K562 (cell line): ENCODE measurements around the gene SCN4A. TPM values are rescaled to one million over a fixed set of nuclear protein-coding genes. Genes with fewer than 3 reads are reported as not detected.
A peak's percentile ranks its signal among the peaks of the same experiment; 100 is the strongest.

ENCODE experiments used
- BACH1 ChIP-seq: fragments of 200-800 bp; sonication (Bioruptor generic); IDR thresholded peaks from 2 replicates; pipeline ENCODE4 v1.6.1; 2016; ENCODE audit warnings: missing genetic modification characterization, missing compliant biosample characterization
- C11orf30 ChIP-seq: fragments of 450-650 bp; IDR thresholded peaks from 2 replicates; pipeline ENCODE4 v1.6.1; 2016; ENCODE audit warnings: low read depth, mild to moderate bottlenecking
- GABPA ChIP-seq: fragments of 200-800 bp; sonication (Bioruptor generic); conservative IDR thresholded peaks from 2 replicates; pipeline ENCODE4 v1.6.1; 2016; ENCODE audit warnings: low read depth, missing genetic modification characterization, missing compliant biosample characterization
- GABPB2 ChIP-seq: fragments of 250-450 bp; sonication (Bioruptor Pico); conservative IDR thresholded peaks from 2 replicates; pipeline ENCODE4 v1.5.1; 2021; ENCODE audit warnings: mild to moderate bottlenecking
- HSF4 ChIP-seq: fragments of 250-450 bp; sonication (Bioruptor Pico); IDR thresholded peaks from 2 replicates; pipeline ENCODE4 v2.1.2; 2022; ENCODE audit warnings: mild to moderate bottlenecking, moderate library complexity, borderline replicate concordance
- LEF1 ChIP-seq: fragments of 450-650 bp; IDR thresholded peaks from 2 replicates; pipeline ENCODE4 v1.6.1; 2016; ENCODE audit warnings: mild to moderate bottlenecking
- MCM2 ChIP-seq: fragments of 450-650 bp; IDR thresholded peaks from 2 replicates; pipeline ENCODE4 v1.6.1; 2017; ENCODE audit warnings: low read depth, mild to moderate bottlenecking
- MTF1 ChIP-seq: fragments of 250-450 bp; sonication (Bioruptor Pico); IDR thresholded peaks from 2 replicates; pipeline ENCODE4 v1.9.0; 2021; ENCODE audit warnings: moderate library complexity, mild to moderate bottlenecking, inconsistent platforms, borderline replicate concordance
- NFE2 ChIP-seq: IDR thresholded peaks from 2 replicates; pipeline ENCODE4 v1.6.1; 2014; ENCODE audit warnings: antibody characterized with exemption, low read depth
- NUFIP1 ChIP-seq: fragments of 450-650 bp; IDR thresholded peaks from 2 replicates; pipeline ENCODE4 v1.6.1; 2018; ENCODE audit not compliant: partially characterized antibody
- POLR2AphosphoS5 ChIP-seq: IDR thresholded peaks from 2 replicates; pipeline ENCODE4 v1.6.1; 2011; ENCODE audit warnings: mild to moderate bottlenecking, low read depth, low read length, moderate library complexity; ENCODE audit not compliant: control insufficient read depth, insufficient read depth
- RBM34 ChIP-seq: fragments of 200-400 bp; formaldehyde crosslinking; IDR thresholded peaks from 2 replicates; pipeline ENCODE4 v1.6.1; 2018; ENCODE audit warnings: low read length, borderline replicate concordance; ENCODE audit not compliant: insufficient read depth
- SMARCC2 ChIP-seq: fragments of 450-650 bp; IDR thresholded peaks from 2 replicates; pipeline ENCODE4 v1.6.1; 2017; ENCODE audit warnings: antibody characterized with exemption, moderate library complexity, mild to moderate bottlenecking, low read depth
- ZBTB40 ChIP-seq, 2 experiments: fragments of 450-650 bp in 1 of 2; sonication (generic) in 1 of 2; formaldehyde crosslinking in 1 of 2; IDR thresholded peaks; 2 replicates each; pipeline versions ENCODE4 v1.7.1 to v1.9.0; 2016 to 2022; ENCODE audit warnings: inconsistent platforms in 1 of 2, mild to moderate bottlenecking in 1 of 2, missing genetic modification reagents in 1 of 2
- ZNF639 ChIP-seq, 2 experiments: fragments of 200-800 bp in 1 of 2; sonication (Bioruptor generic) in 1 of 2; sonication (generic) in 1 of 2; formaldehyde crosslinking in 1 of 2; IDR thresholded peaks in 1 of 2; conservative IDR thresholded peaks in 1 of 2; 2 replicates each; pipeline versions ENCODE4 v1.5.0 to v1.6.1; 2016 to 2020; ENCODE audit warnings: missing compliant biosample characterization in 1 of 2, missing genetic modification characterization in 1 of 2, missing genetic modification reagents in 1 of 2
- ZNF766 ChIP-seq: fragments of 200-800 bp; sonication (Bioruptor generic); conservative IDR thresholded peaks from 2 replicates; pipeline ENCODE4 v1.6.1; 2016; ENCODE audit warnings: missing genetic modification characterization, missing compliant biosample characterization
- polyA plus RNA-seq, 8 experiments: library from polyadenylated mRNA; depleted of rRNA in 4 of 8; stranded (reverse) in 5 of 8; unstranded in 3 of 8; fragments of >200 nt; fragmentation: Nextera tagmentation in 2 of 8; fragmentation: Illumina TruSeq in 1 of 8; extraction: Ambion mirVana in 2 of 8; extraction: Trizol in 1 of 8; gene quantifications; 2 replicates each; pipeline versions ENCODE4 v1.2.1 to v1.2.3, GENCODE V29; 2011 to 2014; ENCODE audit warnings: inconsistent platforms in 1 of 8, missing spikeins in 1 of 8
- total RNA-seq, 7 experiments: library from RNA; depleted of rRNA in 6 of 7; stranded (reverse); fragments of >200 nt in 6 of 7; fragmentation: Illumina TruSeq in 2 of 7; extraction: Trizol in 2 of 7; gene quantifications; 2 replicates each; pipeline versions ENCODE4 v1.2.1 to v1.2.3, GENCODE V29; 2011 to 2021; ENCODE audit warnings: low replicate concordance in 1 of 7
- TF ChIP-seq, protein P1 (sequence below): sonication (generic); formaldehyde crosslinking; IDR thresholded peaks from 2 replicates; pipeline ENCODE4 v1.8.0; 2023; ENCODE audit warnings: mild to moderate bottlenecking, missing genetic modification reagents

SCN4A gene
- total and polyA plus RNA-seq, 9 of the 15 experiments (the other 6 are each of a cell fraction or from before 2014, with no cell fraction given): 0.29 to 2.6 (median 1.4) TPM

- TF ChIP-seq ZBTB40 (IDR thresholded peaks at IDR 0.05) (0 out of 2 replicates have a peak, but pooled peaks have one; percentile 16), ZBTB40 (CRISPR knock-in tag; IDR thresholded peaks at IDR 0.05) (no peak), GABPB2 (CRISPR knock-in tag) (no peak), BACH1 (no peak), ZNF639 (CRISPR knock-in tag; conservative IDR thresholded peaks at IDR 0.05 in 1 of 2, IDR thresholded peaks at IDR 0.05 in 1 of 2) (no peak), NUFIP1 (no peak), GABPA (peak; percentile 52; the same call in 1 of the 2 replicates), POLR2AphosphoS5 (no peak), C11orf30 (peak; percentile 74), LEF1 (no peak), MTF1 (CRISPR knock-in tag) (no peak), ZNF766 (CRISPR knock-in tag) (0 out of 2 replicates have a peak, but pooled peaks have one; percentile 43), MCM2 (no peak), RBM34 (no peak), SMARCC2 (no peak), NFE2 (peak; percentile 77), HSF4 (no peak)
- TF ChIP-seq, protein P1, sequence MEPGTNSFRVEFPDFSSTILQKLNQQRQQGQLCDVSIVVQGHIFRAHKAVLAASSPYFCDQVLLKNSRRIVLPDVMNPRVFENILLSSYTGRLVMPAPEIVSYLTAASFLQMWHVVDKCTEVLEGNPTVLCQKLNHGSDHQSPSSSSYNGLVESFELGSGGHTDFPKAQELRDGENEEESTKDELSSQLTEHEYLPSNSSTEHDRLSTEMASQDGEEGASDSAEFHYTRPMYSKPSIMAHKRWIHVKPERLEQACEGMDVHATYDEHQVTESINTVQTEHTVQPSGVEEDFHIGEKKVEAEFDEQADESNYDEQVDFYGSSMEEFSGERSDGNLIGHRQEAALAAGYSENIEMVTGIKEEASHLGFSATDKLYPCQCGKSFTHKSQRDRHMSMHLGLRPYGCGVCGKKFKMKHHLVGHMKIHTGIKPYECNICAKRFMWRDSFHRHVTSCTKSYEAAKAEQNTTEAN (CRISPR knock-in tag): no peak
Measured at GRCh38 chr17:63976702-63977101, 4.0 kb upstream of the SCN4A start (continued).
